ENCODE data around the gene ANTXR1.

The ANTXR1 gene

DNA sequence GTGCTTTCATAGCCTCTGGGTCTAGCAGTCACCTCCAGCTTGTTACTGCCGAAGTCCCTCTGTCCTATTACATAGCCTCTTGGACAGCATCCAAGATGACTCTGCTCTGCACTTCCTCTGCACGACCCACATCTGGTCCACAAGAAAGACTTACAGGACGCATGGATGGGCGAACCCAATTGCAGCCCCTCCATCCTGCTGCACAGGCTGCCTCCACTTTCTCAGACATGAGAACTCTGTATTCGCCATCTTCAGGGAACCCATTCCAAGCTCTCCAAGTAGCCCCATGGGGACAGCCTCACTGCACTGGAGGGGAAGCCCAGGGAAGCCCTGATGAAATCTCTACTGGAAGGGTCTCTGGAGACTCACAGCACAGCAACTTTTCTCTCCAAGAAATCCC lies 201.9 kb downstream of the ANTXR1 start:
- Histone ChIP-seq H3K4me2 (ENCODE audit: low read length) (no peak overlapping the region), H3K27ac (ENCODE audit: low read length) (no peak overlapping the region), H3K4me1 (ENCODE audit: low read length) (no peaks in the 10 kb centered on the region), H3K79me2 (ENCODE audit: low read length) (no peaks in the 10 kb centered on the region), H3K9me3 (ENCODE audit: insufficient read depth, low read length) (no peaks in the 10 kb centered on the region), H4K20me1 (ENCODE audit: insufficient read depth, low read length) (no peaks in the 10 kb centered on the region), H3K36me3 (replicated peaks; ENCODE audit: low read depth, low read length) (no peaks in the 10 kb centered on the region), H3K4me3 (ENCODE audit: low read length) (no peak overlapping the region), H3K9ac (ENCODE audit: low read length) (no peak overlapping the region), H3K27me3 (ENCODE audit: low read depth, low read length) (peaks cover 3% of the 10 kb centered on the region; the same call in 1 of the 2 replicates), H2AFZ (ENCODE audit: low read depth, low read length) (no peak overlapping the region)
- no peak for TF ChIP-seq EZH2phosphoT487 (IDR thresholded peaks at IDR 0.05; ENCODE audit: low read depth)
- TF ChIP-seq CTCF (IDR thresholded peaks at IDR 0.05; ENCODE audit: low read depth, low read length), result no peak

GRCh38 chr2:69216535-69217332 lies 203.8 kb downstream of the ANTXR1 start:
- Histone ChIP-seq H3K4me3 (ENCODE audit: low read length) (no peak overlapping the region), H2AFZ (ENCODE audit: low read depth, low read length) (no peak overlapping the region), H3K4me2 (ENCODE audit: low read length) (no peak overlapping the region), H3K9me3 (ENCODE audit: insufficient read depth, low read length) (no peaks in the 10 kb centered on the region), H3K36me3 (replicated peaks; ENCODE audit: low read depth, low read length) (no peaks in the 10 kb centered on the region), H3K4me1 (ENCODE audit: low read length) (no peaks in the 10 kb centered on the region), H4K20me1 (ENCODE audit: insufficient read depth, low read length) (no peaks in the 10 kb centered on the region), H3K79me2 (ENCODE audit: low read length) (no peaks in the 10 kb centered on the region), H3K27me3 (ENCODE audit: low read depth, low read length) (peaks cover 10% of the 10 kb centered on the region), H3K27ac (ENCODE audit: low read length) (no peak overlapping the region), H3K9ac (ENCODE audit: low read length) (no peak overlapping the region)
- no peak for TF ChIP-seq EZH2phosphoT487 (IDR thresholded peaks at IDR 0.05; ENCODE audit: low read depth)
- TF ChIP-seq CTCF (IDR thresholded peaks at IDR 0.05; ENCODE audit: low read depth, low read length), result no peak

GRCh38 chr2:69217333-69218080 lies 204.5 kb downstream of the ANTXR1 start:
- Histone ChIP-seq H3K9ac (ENCODE audit: low read length) (no peak overlapping the region), H3K27me3 (ENCODE audit: low read depth, low read length) (peaks cover 14% of the 10 kb centered on the region), H2AFZ (ENCODE audit: low read depth, low read length) (no peak overlapping the region), H3K27ac (ENCODE audit: low read length) (no peak overlapping the region), H3K79me2 (ENCODE audit: low read length) (no peaks in the 10 kb centered on the region), H4K20me1 (ENCODE audit: insufficient read depth, low read length) (no peaks in the 10 kb centered on the region), H3K4me2 (ENCODE audit: low read length) (no peak overlapping the region), H3K9me3 (ENCODE audit: insufficient read depth, low read length) (no peaks in the 10 kb centered on the region), H3K4me1 (ENCODE audit: low read length) (no peaks in the 10 kb centered on the region), H3K36me3 (replicated peaks; ENCODE audit: low read depth, low read length) (no peaks in the 10 kb centered on the region), H3K4me3 (ENCODE audit: low read length) (no peak overlapping the region)
- TF ChIP-seq EZH2phosphoT487 (IDR thresholded peaks at IDR 0.05; ENCODE audit: low read depth) (no peak), CTCF (IDR thresholded peaks at IDR 0.05; ENCODE audit: low read depth, low read length) (no peak)

GRCh38 chr2:69221512-69221911 lies 208.5 kb downstream of the ANTXR1 start:
- H3K4me1 ChIP-seq (ENCODE audit: low read length), result no peaks in the 10 kb centered on the region
- H2AFZ ChIP-seq (ENCODE audit: low read depth, low read length), result no peak overlapping the region
- no peak for TF ChIP-seq CTCF (IDR thresholded peaks at IDR 0.05; ENCODE audit: low read depth, low read length)
- no peak for TF ChIP-seq EZH2phosphoT487 (IDR thresholded peaks at IDR 0.05; ENCODE audit: low read depth)
- no peak overlapping the region for H3K9ac ChIP-seq (ENCODE audit: low read length)
- H3K79me2 ChIP-seq (ENCODE audit: low read length), result no peaks in the 10 kb centered on the region
- H3K27ac ChIP-seq (ENCODE audit: low read length), result no peak overlapping the region
- H3K4me3 ChIP-seq (ENCODE audit: low read length), result no peak overlapping the region
- peaks cover 47% of the 10 kb centered on the region for H3K27me3 ChIP-seq (ENCODE audit: low read depth, low read length)
- no peaks in the 10 kb centered on the region for H3K36me3 ChIP-seq (replicated peaks; ENCODE audit: low read depth, low read length)
- no peak overlapping the region for H3K4me2 ChIP-seq (ENCODE audit: low read length)
- no peaks in the 10 kb centered on the region for H4K20me1 ChIP-seq (ENCODE audit: insufficient read depth, low read length)
- H3K9me3 ChIP-seq (ENCODE audit: insufficient read depth, low read length), result no peaks in the 10 kb centered on the region
